CD4-positive, alpha-beta T cell treated with Interleukin-10 for 1 hour (primary cell): ENCODE data around the gene FOXJ3.

ENCODE experiments used
- DNase-seq: peaks from one replicate; pipeline ENCODE4 v3.0.0-alpha.2; 2020

The FOXJ3 gene

DNA sequence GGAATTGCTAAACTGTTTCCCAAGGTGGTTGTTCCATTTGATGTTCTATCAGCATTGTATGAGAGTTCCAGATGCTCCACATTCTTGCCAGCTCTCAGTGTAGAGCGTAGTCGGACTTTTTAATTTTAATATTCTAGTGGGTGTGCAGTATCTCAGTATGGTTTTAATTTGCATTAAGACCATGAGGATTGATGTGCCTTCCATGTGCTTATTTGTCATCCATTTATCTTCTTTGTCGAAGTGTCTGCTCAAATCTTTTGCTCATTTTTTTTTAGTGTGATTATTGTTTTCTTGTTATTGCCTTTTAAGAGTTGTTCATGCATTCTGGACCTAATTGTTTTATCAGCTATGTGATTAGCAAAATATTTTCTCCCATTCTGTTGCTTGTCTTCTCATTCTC is 195.6 kb downstream of the FOXJ3 start:
- DNase-seq: no peak

DNA sequence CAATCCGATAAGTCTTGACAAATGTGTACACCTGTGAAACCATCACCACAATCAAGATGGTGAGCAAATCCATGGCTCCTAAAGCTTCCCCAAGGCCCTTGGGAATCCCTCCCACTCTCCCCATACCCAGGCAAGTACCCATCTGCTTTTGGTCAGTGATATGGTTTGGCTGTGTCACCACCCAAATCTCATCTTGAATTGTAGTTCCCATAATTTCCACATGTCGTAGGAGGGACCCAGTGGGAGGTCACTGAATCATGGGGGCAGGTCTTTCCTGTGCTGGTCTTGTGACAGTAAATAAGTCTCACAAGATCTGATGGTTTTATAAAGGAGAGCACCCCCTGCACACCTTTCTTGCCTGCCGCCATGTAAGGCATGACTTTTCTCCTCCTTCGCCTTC is 196.4 kb downstream of the FOXJ3 start:
- no peak for DNase-seq

DNA sequence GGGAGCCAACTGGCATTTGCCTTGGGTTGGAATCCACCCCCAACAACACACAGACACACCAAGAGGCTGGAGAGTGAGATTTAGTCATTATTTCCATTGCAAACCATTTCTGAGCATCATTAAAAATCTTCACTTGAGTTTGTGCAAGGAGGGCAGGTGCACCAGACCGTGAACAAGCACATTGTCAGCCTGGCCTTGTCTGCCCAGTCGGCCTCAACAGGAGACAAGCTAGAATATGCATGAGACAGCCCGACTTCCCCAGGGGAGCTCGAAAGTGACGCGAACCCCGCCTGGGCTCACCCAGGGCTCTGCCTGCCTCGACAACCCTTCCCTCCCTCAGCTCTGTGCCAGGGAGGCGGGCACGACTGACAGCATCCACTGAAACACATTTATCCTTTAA is 197.3 kb downstream of the FOXJ3 start:
- no peak for DNase-seq

DNA sequence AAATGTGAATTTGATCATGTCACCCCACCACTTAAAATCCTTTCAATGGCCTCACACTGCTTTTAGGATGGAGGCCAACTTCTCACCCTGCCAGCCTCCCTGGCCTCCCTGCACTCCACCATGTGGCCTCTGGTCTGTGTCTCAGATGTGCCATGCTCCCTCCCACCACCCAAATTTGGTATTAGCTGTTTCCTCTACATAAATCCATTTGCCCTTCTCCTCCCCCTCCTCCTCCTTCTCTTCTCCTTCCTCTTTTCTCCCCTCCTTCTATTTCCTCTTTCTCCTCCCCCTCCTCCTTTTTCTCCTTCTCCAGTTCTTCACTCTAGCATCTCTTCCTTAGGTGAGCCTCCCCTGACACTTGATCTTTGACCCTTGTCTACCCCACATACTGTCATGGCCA is 198.6 kb downstream of the FOXJ3 start:
- DNase-seq: no peak

DNA sequence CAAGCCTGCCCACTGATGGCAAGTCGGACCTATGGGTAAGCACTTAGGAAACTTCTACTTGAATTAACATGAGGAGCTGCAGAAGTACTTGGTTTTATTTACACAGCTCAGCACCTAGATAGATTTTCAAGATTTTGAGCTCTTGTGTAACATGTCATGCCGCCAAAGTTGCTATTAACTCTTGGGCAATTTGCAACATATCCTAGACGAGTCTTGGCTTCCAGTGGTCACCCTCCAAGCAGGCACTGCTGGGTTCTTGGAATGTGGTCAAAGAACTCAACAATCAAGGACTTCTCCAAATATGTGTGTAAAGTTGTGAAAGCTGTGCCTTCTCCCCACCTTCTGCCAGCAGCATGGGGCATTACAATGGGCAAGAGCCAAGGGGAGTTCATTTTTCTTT is 199.6 kb downstream of the FOXJ3 start:
- DNase-seq: no peak

DNA sequence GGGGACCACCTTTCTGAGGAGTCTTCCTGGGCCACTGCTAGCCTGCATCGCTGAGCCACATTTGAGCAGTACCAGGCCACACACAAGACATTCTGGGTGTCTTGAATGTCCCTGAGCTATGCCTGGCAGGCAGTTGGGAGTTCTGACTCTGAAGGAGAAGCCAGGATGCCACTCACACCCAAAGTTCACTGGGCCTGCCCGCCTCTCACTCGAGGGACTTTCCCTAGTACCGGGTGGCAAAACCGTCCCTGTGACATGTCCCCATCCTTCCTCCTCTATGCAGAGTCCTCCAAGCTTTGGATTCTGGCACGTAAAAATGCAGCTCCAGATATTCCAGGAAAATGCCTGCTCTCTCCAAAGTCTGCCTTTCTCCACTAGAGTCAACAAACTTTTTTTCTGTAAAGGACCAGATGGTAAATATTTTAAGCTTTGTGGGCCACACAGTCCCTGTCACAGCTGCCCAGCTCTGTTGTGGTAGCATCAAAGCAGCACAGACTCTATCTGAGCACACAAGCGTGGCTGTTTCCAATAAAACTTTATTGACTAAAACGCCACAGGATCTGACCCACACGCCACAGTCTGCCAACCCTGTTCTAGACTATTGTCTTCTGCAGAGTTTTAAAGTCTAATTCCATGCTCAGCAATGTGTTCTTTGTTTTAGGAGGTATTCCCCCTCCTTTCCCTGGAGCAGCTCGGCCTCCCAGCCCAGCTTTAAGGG is 201.1 kb downstream of the FOXJ3 start:
- DNase-seq: no peak

DNA sequence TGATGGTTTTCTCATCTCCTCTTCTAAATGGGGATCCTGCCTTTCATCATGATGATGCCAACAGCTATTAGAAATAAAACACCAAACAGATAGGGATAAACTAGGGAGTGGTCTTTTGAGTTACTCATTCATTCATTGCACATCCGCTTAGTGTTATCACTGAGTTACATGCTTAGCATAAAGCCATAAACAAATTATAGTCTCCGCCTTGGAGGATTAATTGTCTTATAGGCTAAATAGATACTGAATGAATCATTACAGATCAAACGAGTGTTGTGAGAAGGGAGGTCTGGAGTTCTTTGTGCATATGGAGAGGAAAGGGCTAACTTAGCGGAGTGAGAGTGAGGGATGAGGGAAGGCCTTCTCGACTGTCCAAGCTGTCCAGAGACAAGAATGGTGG is 201.6 kb downstream of the FOXJ3 start:
- DNase-seq: no peak

DNA sequence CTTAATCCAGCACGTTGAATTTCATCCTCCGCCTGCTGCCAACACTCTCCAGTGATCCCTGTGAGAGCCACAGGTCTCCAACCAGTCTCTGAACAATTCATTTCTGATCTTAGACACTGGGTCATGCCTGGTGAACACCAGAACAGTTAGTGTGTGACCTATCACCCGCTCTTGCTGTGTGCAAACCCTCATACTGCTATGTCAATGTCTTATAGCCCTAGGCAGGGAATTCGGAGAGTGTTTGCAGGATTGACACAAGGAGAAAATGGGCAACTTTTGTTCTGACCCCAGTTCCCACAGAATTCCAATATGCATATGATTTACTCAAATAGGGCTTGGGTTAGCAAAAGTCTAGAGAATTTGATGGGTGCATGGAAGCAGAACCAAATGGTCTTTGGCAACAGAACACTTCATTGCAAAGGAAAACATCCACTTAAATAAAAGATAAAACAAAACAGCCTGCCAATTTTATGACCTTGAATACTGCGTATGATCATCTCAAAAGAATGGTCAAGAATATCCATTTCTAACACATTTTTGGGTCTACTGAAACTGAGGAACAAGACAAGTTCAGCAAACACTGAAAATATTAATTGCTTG is 204.9 kb downstream of the FOXJ3 start:
- DNase-seq: no peak

DNA sequence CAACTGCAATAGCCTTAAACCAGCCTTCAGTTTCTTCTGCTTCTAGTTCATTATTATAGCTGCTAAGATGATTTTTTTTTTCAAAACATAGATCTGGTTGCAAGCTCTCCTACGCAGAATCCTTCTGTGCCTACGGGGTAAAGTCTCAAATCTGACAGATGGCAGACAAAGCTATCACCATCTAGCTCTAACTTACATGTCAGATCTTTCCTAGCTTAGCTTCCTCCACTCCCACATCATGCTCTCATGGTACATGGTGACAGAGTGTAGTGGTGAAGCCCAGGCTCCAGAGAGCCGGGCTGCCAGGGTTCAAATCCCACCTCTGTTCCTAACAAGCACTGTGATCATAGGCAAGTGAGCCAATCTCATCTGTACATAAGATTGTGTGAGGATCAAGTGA is 206.1 kb downstream of the FOXJ3 start:
- DNase-seq: no peak

DNA sequence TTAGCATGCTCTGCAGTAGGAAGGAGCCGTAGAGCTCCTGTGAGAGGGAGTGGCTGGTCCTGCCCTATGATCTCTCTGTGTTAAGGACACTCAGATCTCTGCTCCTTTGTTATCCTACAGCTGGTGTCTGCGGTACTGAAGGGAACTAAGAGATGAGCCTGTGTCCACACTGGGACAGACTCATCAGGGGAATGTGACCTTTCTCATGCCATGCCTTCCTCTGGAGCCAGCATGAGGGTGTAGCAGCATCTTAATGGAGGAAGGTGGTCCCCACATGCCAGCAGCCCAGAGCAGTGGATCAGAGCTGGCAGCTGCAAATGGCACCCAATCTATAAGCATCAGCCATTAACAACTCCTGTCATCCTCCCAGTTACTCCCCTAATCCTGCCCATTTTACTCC is 206.5 kb downstream of the FOXJ3 start:
- DNase-seq: no peak

DNA sequence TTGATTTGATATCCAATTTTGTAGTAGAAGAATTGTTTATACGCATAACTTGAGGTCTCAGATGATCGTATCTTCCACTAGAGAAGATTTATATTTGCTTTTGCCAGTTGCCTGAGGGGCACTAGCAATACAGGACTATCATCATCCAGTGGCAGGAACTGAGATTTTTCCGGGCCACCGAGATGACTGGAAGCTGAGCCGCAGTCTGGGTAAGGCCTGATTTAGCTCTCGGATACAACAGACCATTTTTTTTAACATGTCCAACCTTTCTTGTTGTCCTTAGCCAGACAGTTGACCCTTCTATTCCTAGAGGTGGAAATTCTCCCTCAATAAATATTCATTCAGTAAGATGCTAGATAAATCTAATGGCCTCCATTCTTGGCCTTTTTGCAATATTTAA is 207.3 kb downstream of the FOXJ3 start:
- no peak for DNase-seq
